ENCODE measurements around the gene KIF1A. TPM values are rescaled to one million over a fixed set of nuclear protein-coding genes. Genes with fewer than 3 reads are reported as not detected.

KIF1A gene
- polyA plus RNA-seq, 3 donors from 2014 or later = not detected

DNA sequence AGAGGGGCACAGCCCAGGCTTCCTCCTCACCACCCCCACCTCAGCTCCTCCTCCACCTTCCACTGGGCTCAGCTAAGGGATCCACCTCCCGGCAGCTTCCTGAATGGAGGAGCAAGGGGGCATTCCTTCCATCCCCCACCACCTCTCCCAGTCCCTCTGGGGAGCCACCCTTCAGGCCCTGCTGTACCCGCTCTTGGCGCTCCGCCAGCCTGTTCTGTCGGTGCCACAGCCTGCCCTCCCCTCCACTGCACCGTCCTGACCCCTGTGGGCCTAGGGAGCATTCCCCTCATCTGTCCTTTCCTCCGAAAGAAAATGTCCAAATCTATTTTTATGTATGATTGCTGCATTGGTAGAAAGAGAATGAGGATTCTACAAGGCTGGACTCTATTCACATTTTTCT, 59.9 kb downstream of the KIF1A start:
- no peaks in the 10 kb centered on the region for H3K36me3 Mint-ChIP-seq
- no peaks in the 10 kb centered on the region for H3K4me1 Mint-ChIP-seq
- H3K27ac Mint-ChIP-seq = no peak overlapping the region
- no peaks in the 10 kb centered on the region for H3K9me3 Mint-ChIP-seq
- H3K4me3 Mint-ChIP-seq = no peak overlapping the region
- DNase-seq = no peak
- H3K27me3 Mint-ChIP-seq (ENCODE audit: low read depth in 3 of 3) = peaks cover 0 to 4% (median 0%) of the 10 kb centered on the region in 3 donors

DNA sequence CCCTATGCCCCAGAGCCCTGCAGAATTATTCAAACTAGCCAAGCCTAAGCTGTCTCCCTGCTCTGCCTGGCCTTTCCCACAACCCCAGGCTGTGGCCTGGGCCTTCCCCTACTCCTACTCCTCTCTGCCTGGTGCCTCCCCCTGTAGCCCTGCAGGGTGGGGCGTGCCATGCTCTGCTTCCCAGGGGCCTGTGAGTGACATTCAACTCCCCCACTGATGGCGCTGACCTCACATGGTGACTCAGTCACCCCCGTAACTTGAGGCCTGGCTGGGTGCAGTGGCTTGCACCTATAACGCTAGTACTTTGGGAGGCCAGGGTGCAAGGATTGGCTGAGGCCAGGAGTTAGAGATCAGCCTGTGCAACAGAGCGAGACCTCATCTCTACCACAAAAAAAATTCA, 60.6 kb downstream of the KIF1A start:
- no peaks in the 10 kb centered on the region for H3K9me3 Mint-ChIP-seq
- H3K4me3 Mint-ChIP-seq = no peak overlapping the region
- peaks cover 0 to 4% (median 0%) of the 10 kb centered on the region in 3 donors for H3K27me3 Mint-ChIP-seq (ENCODE audit: low read depth in 3 of 3)
- no peaks in the 10 kb centered on the region for H3K36me3 Mint-ChIP-seq
- no peaks in the 10 kb centered on the region for H3K4me1 Mint-ChIP-seq
- no peak for DNase-seq
- no peak overlapping the region for H3K27ac Mint-ChIP-seq

DNA sequence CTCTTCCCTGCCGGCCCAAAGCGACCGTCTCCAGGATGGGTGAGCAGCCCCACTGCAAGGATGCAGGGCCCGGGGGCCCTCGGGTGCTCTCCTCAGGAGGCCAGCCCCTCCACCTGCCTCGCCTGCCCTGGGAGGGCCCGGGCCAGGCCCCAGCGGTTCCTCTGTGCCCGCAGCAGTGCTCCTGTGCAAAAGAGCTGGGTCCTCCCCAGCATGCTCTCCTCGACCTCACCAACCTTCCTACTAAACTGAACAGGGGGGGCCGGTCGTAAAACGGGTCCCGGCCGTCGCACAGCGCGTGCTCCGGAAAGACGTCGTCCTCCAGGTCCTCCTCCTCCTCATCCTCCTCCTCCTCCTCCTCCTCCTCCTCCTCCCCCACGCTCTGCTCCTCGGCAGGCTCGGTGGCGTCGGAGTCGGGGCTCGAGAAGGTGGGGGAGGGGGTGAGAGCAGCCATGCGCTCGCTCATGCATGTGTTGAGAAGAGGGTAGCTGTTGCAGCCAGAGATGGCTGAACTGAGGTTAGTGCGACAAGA, 62.9 kb downstream of the KIF1A start:
- Mint-ChIP-seq H3K36me3 (no peaks in the 10 kb centered on the region), H3K4me1 (no peaks in the 10 kb centered on the region), H3K9me3 (no peaks in the 10 kb centered on the region), H3K27ac (no peak overlapping the region), H3K27me3 (ENCODE audit: low read depth in 3 of 3) (peaks cover 0 to 2% (median 0%) of the 10 kb centered on the region in 3 donors), H3K4me3 (no peak overlapping the region)
- no peak for DNase-seq

GRCh38 chr2:240752209-240752608, 67.8 kb downstream of the KIF1A start:
- Mint-ChIP-seq H3K27me3 (ENCODE audit: low read depth in 3 of 3) (no peaks in the 10 kb centered on the region), H3K36me3 (no peaks in the 10 kb centered on the region), H3K4me1 (no peaks in the 10 kb centered on the region), H3K9me3 (no peaks in the 10 kb centered on the region), H3K27ac (no peak overlapping the region), H3K4me3 (no peak overlapping the region)
- DNase-seq = no peak

GRCh38 chr2:240750409-240750808, 69.6 kb downstream of the KIF1A start:
- H3K27ac Mint-ChIP-seq = no peak overlapping the region

GRCh38 chr2:240749516-240749915, 70.5 kb downstream of the KIF1A start:
- Mint-ChIP-seq H3K27ac (no peak overlapping the region), H3K9me3 (no peaks in the 10 kb centered on the region), H3K4me1 (no peaks in the 10 kb centered on the region), H3K36me3 (no peaks in the 10 kb centered on the region), H3K27me3 (ENCODE audit: low read depth in 3 of 3) (peaks cover 0 to 3% (median 0%) of the 10 kb centered on the region in 3 donors), H3K4me3 (no peak overlapping the region)
- no peak for DNase-seq

More at GRCh38 chr2:240750409-240750808, 69.6 kb downstream of the KIF1A start:
- Mint-ChIP-seq H3K4me1 (no peaks in the 10 kb centered on the region), H3K4me3 (no peak overlapping the region), H3K36me3 (no peaks in the 10 kb centered on the region), H3K9me3 (no peaks in the 10 kb centered on the region), H3K27me3 (ENCODE audit: low read depth in 3 of 3) (peaks cover 0 to 3% (median 0%) of the 10 kb centered on the region in 3 donors)
- no peak for DNase-seq

DNA sequence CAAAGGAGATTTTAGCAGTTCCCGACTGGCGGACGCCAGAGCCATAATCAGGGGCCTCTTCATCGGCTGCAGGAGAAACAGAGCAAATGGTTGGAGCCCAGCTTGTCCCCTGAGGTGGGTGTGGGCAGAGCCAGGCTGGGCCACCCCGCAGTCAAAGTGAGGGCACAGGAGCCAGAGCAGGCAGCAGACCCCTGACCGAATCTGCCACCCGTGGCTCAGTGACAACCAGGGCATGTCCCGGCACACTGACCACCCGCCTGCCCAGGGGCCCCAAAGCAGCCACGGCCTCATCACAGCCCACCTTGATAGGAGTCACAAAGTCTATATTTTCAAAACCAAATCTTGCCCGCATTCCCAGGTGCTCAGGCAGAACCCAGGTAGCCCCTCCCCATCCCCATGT, 72.8 kb downstream of the KIF1A start:
- Mint-ChIP-seq H3K27ac (no peak overlapping the region), H3K27me3 (ENCODE audit: low read depth in 3 of 3) (peaks cover 0 to 5% (median 0%) of the 10 kb centered on the region in 3 donors), H3K9me3 (no peaks in the 10 kb centered on the region), H3K4me1 (no peaks in the 10 kb centered on the region), H3K36me3 (no peaks in the 10 kb centered on the region), H3K4me3 (no peak overlapping the region)
- DNase-seq = no peak

- peaks cover 0 to 5% (median 0%) of the 10 kb centered on the region in 3 donors for H3K27me3 Mint-ChIP-seq (ENCODE audit: low read depth in 3 of 3)
- no peak overlapping the region for H3K27ac Mint-ChIP-seq
- H3K4me3 Mint-ChIP-seq = no peak overlapping the region
- DNase-seq = no peak
- no peaks in the 10 kb centered on the region for H3K9me3 Mint-ChIP-seq
- H3K36me3 Mint-ChIP-seq = no peaks in the 10 kb centered on the region
- no peaks in the 10 kb centered on the region for H3K4me1 Mint-ChIP-seq
Measured at GRCh38 chr2:240746671-240747070, 73.3 kb downstream of the KIF1A start.

- Mint-ChIP-seq H3K27ac (no peak overlapping the region), H3K4me3 (no peak overlapping the region), H3K9me3 (no peaks in the 10 kb centered on the region), H3K4me1 (no peaks in the 10 kb centered on the region), H3K36me3 (no peaks in the 10 kb centered on the region), H3K27me3 (ENCODE audit: low read depth in 3 of 3) (peaks cover 0 to 5% (median 0%) of the 10 kb centered on the region in 3 donors)
- no peak for DNase-seq
Measured at GRCh38 chr2:240745962-240746361, 74.1 kb downstream of the KIF1A start.

DNA sequence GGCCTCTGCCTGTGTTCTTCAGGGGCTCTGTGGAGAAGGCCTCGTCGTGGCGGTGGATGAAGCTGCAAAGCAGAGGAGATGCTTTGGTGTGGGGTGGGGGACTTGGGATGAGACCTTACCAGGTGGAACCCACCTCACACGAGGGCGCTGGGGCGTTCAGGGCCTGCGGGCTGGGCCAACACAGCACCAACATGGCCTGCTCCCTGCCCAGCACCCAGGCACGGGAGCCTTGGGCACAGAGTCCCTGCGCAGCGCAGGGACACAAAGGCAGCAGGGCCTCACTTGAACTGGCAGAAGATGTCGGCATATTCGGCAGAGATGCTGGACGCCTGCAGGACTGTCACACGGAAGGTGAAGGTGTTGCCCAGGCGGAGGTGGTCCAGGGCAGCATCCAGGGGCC, 74.6 kb downstream of the KIF1A start:
- Mint-ChIP-seq H3K4me3 (no peak overlapping the region), H3K27ac (no peak overlapping the region), H3K4me1 (no peaks in the 10 kb centered on the region)

DNA sequence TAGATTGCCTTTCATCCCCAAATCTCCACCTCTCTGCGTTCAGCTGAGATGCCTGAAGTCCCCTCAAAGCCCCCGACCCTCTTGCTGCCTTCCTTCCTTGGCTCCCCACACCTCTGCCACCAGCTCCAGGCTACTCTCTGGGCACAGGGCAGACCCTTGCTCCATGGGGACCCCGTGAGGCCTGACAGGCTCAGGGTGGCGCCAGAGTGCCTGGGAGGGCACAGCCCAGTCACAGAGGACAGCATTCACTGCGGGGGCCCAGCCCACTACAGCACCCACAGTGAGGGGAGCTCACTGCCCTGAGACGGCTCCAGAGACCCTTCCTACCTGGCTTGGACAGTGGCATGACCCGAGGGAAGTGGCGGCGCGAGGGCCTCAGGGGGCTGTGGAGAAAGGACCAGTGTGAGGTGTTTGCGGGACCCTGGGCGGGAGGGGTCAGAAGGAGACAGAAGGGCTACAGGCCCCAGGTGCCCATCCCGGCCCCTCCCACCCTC, 77.4 kb downstream of the KIF1A start:
- peaks cover 0 to 6% (median 2%) of the 10 kb centered on the region in 3 donors for H3K27me3 Mint-ChIP-seq (ENCODE audit: low read depth in 3 of 3)
- H3K36me3 Mint-ChIP-seq = no peaks in the 10 kb centered on the region
- H3K4me1 Mint-ChIP-seq = no peaks in the 10 kb centered on the region
- DNase-seq = no peak
- H3K27ac Mint-ChIP-seq = no peak overlapping the region
- H3K4me3 Mint-ChIP-seq = no peak overlapping the region
- H3K9me3 Mint-ChIP-seq = no peaks in the 10 kb centered on the region

More for the DNA sequence above, 74.6 kb downstream of the KIF1A start:
- Mint-ChIP-seq H3K27me3 (ENCODE audit: low read depth in 3 of 3) (peaks cover 0 to 5% (median 0%) of the 10 kb centered on the region in 3 donors), H3K9me3 (no peaks in the 10 kb centered on the region), H3K36me3 (no peaks in the 10 kb centered on the region)
- DNase-seq = no peak

DNA sequence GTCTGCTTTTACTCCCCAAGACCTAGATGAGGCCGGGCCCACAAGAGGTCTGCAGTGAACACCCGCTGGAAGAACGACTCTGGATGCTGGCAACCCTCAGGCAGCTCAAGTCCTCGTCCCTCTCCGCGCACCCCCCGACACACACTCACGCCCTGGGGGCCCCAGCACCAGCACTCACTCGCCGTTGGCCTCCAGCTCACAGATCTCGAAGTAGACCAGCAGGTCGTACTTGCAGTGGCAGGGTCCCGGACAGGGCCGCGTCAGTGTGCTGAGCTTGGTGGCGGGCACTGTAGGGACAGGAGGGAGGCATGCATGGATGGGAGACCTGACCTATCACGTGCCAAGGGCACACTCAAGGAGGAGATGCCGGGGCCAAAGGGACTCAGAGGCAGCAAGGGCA, 78.9 kb downstream of the KIF1A start:
- Mint-ChIP-seq H3K27me3 (ENCODE audit: low read depth in 3 of 3) (peaks cover 0 to 4% (median 2%) of the 10 kb centered on the region in 3 donors), H3K4me3 (no peak overlapping the region), H3K4me1 (no peaks in the 10 kb centered on the region), H3K36me3 (no peaks in the 10 kb centered on the region), H3K9me3 (no peaks in the 10 kb centered on the region), H3K27ac (no peak overlapping the region)
- no peak for DNase-seq

DNA sequence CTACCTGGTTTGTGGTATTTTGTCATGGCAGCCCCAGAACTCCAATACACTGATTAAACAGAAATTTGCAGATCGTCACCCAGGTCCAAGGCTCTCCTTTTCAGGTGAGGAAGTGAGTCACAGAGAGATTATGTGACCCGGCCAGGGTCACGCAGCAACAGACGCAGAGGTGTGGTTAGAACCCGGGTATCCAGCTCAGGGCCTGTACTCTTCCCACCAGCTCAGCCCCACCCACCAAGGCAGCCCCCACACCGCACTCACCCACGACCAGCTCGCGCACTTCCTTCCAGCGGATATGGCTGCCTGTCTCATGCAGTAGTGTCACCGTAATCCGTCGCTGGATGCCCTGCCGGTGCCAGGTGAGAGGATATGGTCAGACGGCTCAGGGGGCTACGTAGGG, 80.2 kb downstream of the KIF1A start:
- H3K27ac Mint-ChIP-seq = no peak overlapping the region
- H3K4me1 Mint-ChIP-seq = no peaks in the 10 kb centered on the region
- H3K9me3 Mint-ChIP-seq = no peaks in the 10 kb centered on the region
- peaks cover 0 to 4% (median 2%) of the 10 kb centered on the region in 3 donors for H3K27me3 Mint-ChIP-seq (ENCODE audit: low read depth in 3 of 3)
- H3K36me3 Mint-ChIP-seq = no peaks in the 10 kb centered on the region
- peak in 1 of 3 donors; percentile 14 for DNase-seq
- peak overlapping the region in 1 of 5 donors; percentile 13 for H3K4me3 Mint-ChIP-seq

DNA sequence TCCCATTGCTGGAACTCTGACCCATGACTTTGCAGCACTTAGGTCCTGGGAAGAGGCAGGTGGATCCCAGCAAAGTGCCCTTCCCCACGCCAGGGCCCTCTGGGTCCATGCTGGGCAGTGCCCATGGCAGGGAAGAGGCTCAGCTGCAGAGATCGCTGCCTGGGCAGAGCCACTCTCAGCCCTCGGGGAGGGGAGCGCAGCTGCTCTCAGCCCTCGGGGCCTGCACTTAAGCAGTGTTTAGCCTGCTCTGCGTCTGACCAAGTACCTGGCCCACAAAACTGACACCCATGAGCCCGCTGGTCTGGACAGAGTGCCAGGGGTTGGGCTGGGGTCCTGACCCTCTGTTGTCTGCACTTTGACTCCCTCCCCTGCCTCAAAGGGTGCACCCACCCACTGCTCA, 82.1 kb downstream of the KIF1A start:
- Mint-ChIP-seq H3K9me3 (no peaks in the 10 kb centered on the region), H3K4me1 (no peaks in the 10 kb centered on the region), H3K27ac (no peak overlapping the region), H3K36me3 (no peaks in the 10 kb centered on the region), H3K27me3 (ENCODE audit: low read depth in 3 of 3) (peaks cover 0 to 4% (median 2%) of the 10 kb centered on the region in 3 donors), H3K4me3 (no peak overlapping the region)
- DNase-seq = no peak

DNA sequence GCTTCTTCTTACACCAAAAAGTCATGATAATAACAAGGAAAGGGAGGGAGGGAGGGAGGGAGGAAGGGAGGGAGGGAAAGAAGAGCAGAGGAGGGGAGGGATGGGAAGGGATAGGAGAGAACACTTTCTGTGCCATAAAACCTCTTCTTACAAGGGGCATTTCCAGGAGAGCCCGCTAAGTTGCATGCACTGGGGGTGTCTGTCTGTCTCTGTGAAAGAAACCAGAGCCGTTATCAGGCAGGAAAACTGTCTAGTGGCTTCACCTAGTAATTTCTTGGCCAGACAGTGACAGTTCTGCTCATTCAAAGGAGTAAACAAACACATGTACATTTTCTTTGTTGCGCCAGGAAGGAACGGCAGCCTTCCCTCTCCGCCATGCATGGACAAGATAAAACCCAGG, 82.5 kb downstream of the KIF1A start:
- no peak for DNase-seq
- Mint-ChIP-seq H3K9me3 (no peaks in the 10 kb centered on the region), H3K27ac (peak overlapping the region in 1 of 6 donors; percentile 30), H3K27me3 (ENCODE audit: low read depth in 3 of 3) (peaks cover 0 to 3% (median 2%) of the 10 kb centered on the region in 3 donors), H3K36me3 (no peaks in the 10 kb centered on the region), H3K4me1 (no peaks in the 10 kb centered on the region), H3K4me3 (no peak overlapping the region)

All from immature natural killer cell (primary cell).